HCT116 (cell line): ENCODE measurements around the gene TDRD3. TPM values are rescaled to one million over a fixed set of nuclear protein-coding genes. Genes with fewer than 3 reads are reported as not detected.

Source experiments
- ATAC-seq: fragments of 200-7000 bp; cut with Tn5 transposase; 2 replicates; pipeline ENCODE4 v1.9.1; 2020; ENCODE audit warnings: mild to moderate bottlenecking, moderate library complexity
- BruUV-seq: library from RNA; stranded (reverse); fragments of 400-500 nt; replicated peaks from 2 replicates; lab custom pipeline; 2021; lab: Mats Ljungman, UMichigan
- CTCF ChIA-PET: fragments of 300-600 bp; sonication (Branson Sonifier 250); formaldehyde crosslinking; loops from one replicate; lab custom pipeline; 2021; ENCODE audit warnings: antibody characterized with exemption; lab: Charles Lee
- POLR2A ChIA-PET: fragments of 300-600, 350-600 bp; sonication (Branson Sonifier 250); formaldehyde crosslinking; loops from one replicate; lab custom pipeline; 2021; ENCODE audit warnings: antibody characterized with exemption; lab: Charles Lee
- RAD21 ChIA-PET, 2 experiments: fragments of 300-600 bp; sonication (Branson Sonifier 250); formaldehyde crosslinking; loops; one replicate each; lab custom pipeline; 2023; ENCODE audit warnings: low total read pairs in 2 of 2; ENCODE audit not compliant: uncharacterized antibody in 2 of 2, unreplicated experiment in 2 of 2, low non-redundant PET in 1 of 2; lab: Charles Lee
- DNase-seq: peaks from one replicate; pipeline ENCODE4 v3.0.0-alpha.2; 2010; ENCODE audit warnings: low read depth, low spot score
- H2AFZ ChIP-seq: fragments of 200-600 bp; shearing (Covaris generic), sonication (generic); 2 replicates; pipeline ENCODE4 v1.6.1; 2017; ENCODE audit warnings: low read depth, mixed run types, mixed read lengths, antibody characterized with exemption, low read length; ENCODE audit not compliant: poor library complexity, severe bottlenecking
- H3K27ac ChIP-seq: 2 replicates; pipeline ENCODE4 v1.5.1; 2012; ENCODE audit warnings: low read depth, low read length
- H3K27me3 ChIP-seq: fragments of 200-600 bp; sonication (generic); 2 replicates; pipeline ENCODE4 v1.6.1; 2016; ENCODE audit warnings: mixed run types, low read length, mixed read lengths; ENCODE audit not compliant: insufficient read depth
- H3K36me3 ChIP-seq, 2 experiments: fragments of 200-500 bp in 1 of 2; fragments of 200-600 bp in 1 of 2; sonication (Bioruptor generic) in 1 of 2; sonication (generic) in 1 of 2; 2 replicates each; pipeline versions ENCODE4 v1.5.1 to v1.6.1; 2014 to 2016; ENCODE audit warnings: low read length in 2 of 2, inconsistent platforms in 1 of 2, mixed read lengths in 1 of 2, mixed run types in 1 of 2; ENCODE audit not compliant: insufficient read depth in 2 of 2, control insufficient read depth in 1 of 2
- H3K4me1 ChIP-seq, 2 experiments: fragments of 200-600 bp in 1 of 2; sonication (generic) in 1 of 2; 2 replicates each; pipeline versions ENCODE4 v1.5.1 to v1.6.1; 2012 to 2017; ENCODE audit warnings: low read length in 2 of 2, inconsistent platforms in 1 of 2, mild to moderate bottlenecking in 1 of 2, mixed read lengths in 1 of 2, mixed run types in 1 of 2, moderate library complexity in 1 of 2; ENCODE audit not compliant: insufficient read depth in 2 of 2, control insufficient read depth in 1 of 2
- H3K4me2 ChIP-seq: fragments of 200-600 bp; sonication (generic); 2 replicates; pipeline ENCODE4 v1.6.1; 2017; ENCODE audit warnings: mixed run types, low read length, mixed read lengths
- H3K4me3 ChIP-seq, 2 experiments: fragments of 200-600 bp in 1 of 2; sonication (generic) in 1 of 2; replicated peaks in 1 of 2; 2 replicates each; pipeline ENCODE4 v1.5.1; 2011 to 2016; ENCODE audit warnings: low read length in 2 of 2, control low read depth in 1 of 2, low read depth in 1 of 2, mild to moderate bottlenecking in 1 of 2, mixed read lengths in 1 of 2, mixed run types in 1 of 2
- H3K79me2 ChIP-seq: fragments of 200-600 bp; sonication (generic); 2 replicates; pipeline ENCODE4 v1.6.1; 2017; ENCODE audit warnings: mild to moderate bottlenecking, mixed run types, low read length, moderate library complexity, mixed read lengths; ENCODE audit not compliant: insufficient read depth
- H3K9ac ChIP-seq: fragments of 200-600 bp; sonication (generic); 2 replicates; pipeline ENCODE4 v1.6.1; 2016; ENCODE audit warnings: low read length, mixed read lengths
- H3K9me2 ChIP-seq: fragments of 200-600 bp; sonication (generic), shearing (Covaris generic); 2 replicates; pipeline ENCODE4 v1.6.1; 2017; ENCODE audit warnings: mixed run types, mild to moderate bottlenecking, moderate library complexity; ENCODE audit not compliant: insufficient read depth
- H3K9me3 ChIP-seq, 2 experiments: fragments of 200-500 bp in 1 of 2; fragments of 200-600 bp in 1 of 2; sonication (Bioruptor generic) in 1 of 2; sonication (generic) in 1 of 2; 2 replicates each; pipeline ENCODE4 v1.6.1; 2014 to 2017; ENCODE audit warnings: low read length in 2 of 2, mixed read lengths in 2 of 2, inconsistent platforms in 1 of 2, low read depth in 1 of 2, mild to moderate bottlenecking in 1 of 2, mixed run types in 1 of 2, moderate library complexity in 1 of 2; ENCODE audit not compliant: control insufficient read depth in 1 of 2, insufficient read depth in 1 of 2
- H4K20me1 ChIP-seq: fragments of 200-600 bp; sonication (generic), shearing (Covaris generic); 2 replicates; pipeline ENCODE4 v1.6.1; 2017; ENCODE audit warnings: mixed run types, mild to moderate bottlenecking, moderate library complexity; ENCODE audit not compliant: insufficient read depth
- ELF1 ChIP-seq: IDR thresholded peaks from 2 replicates; pipeline ENCODE4 v1.6.1; 2012; ENCODE audit warnings: low read depth, borderline replicate concordance
- EZH2phosphoT487 ChIP-seq: fragments of 200-600 bp; IDR thresholded peaks from 2 replicates; pipeline ENCODE4 v1.6.1; 2018; ENCODE audit warnings: antibody characterized with exemption, borderline replicate concordance
- FOSL1 ChIP-seq: IDR thresholded peaks from 2 replicates; pipeline ENCODE4 v1.6.1; 2012; ENCODE audit warnings: low read depth
- MAX ChIP-seq: IDR thresholded peaks from 2 replicates; pipeline ENCODE4 v1.6.1; 2012
- POLR2A ChIP-seq: IDR thresholded peaks from 2 replicates; pipeline ENCODE4 v1.7.0; 2011; ENCODE audit warnings: borderline replicate concordance; ENCODE audit not compliant: insufficient read depth, insufficient read length; ENCODE audit errors: extremely low read depth
- POLR2AphosphoS5 ChIP-seq: IDR thresholded peaks from 2 replicates; pipeline ENCODE4 v1.6.1; 2011; ENCODE audit warnings: mild to moderate bottlenecking, low read depth, low read length, moderate library complexity
- REST ChIP-seq: IDR thresholded peaks from 2 replicates; pipeline ENCODE4 v1.6.1; 2012; ENCODE audit warnings: low read depth
- SIN3A ChIP-seq: IDR thresholded peaks from 2 replicates; pipeline ENCODE4 v1.6.1; 2012; ENCODE audit warnings: low read depth
- SRF ChIP-seq: IDR thresholded peaks from 2 replicates; pipeline ENCODE4 v1.6.1; 2012; ENCODE audit warnings: low read depth
- TCF7L2 ChIP-seq: IDR thresholded peaks from 2 replicates; pipeline ENCODE4 v1.7.0; 2011; ENCODE audit warnings: borderline replicate concordance, inconsistent platforms; ENCODE audit not compliant: insufficient read depth, insufficient read length; ENCODE audit errors: extremely low read depth
- YY1 ChIP-seq: IDR thresholded peaks from 2 replicates; pipeline ENCODE4 v1.6.1; 2011; ENCODE audit warnings: low read length, low read depth, moderate library complexity, mild to moderate bottlenecking; ENCODE audit not compliant: insufficient replicate concordance; ENCODE audit errors: extremely low read depth
- ZBTB33 ChIP-seq: IDR thresholded peaks from 2 replicates; pipeline ENCODE4 v1.6.1; 2011; ENCODE audit warnings: mild to moderate bottlenecking, low read length, moderate library complexity; ENCODE audit not compliant: insufficient replicate concordance; ENCODE audit errors: extremely low read depth
- ZNF274 ChIP-seq: fragments of 200-500 bp; sonication (Bioruptor generic); IDR thresholded peaks from 2 replicates; pipeline ENCODE4 v1.6.1; 2014; ENCODE audit warnings: mild to moderate bottlenecking, low read depth, low read length, inconsistent platforms
- intact Hi-C: fragments of 100-400 bp; cut with micrococcal nuclease; formaldehyde crosslinking; loops from 2 replicates; pipeline ENCODE4 v1.10.0; 2022
- total RNA-seq: library from RNA; stranded (reverse); gene quantifications from one replicate; pipeline ENCODE4 v1.2.1, GENCODE V29; 2021; ENCODE audit not compliant: unreplicated experiment

The TDRD3 gene
- total RNA-seq, 1 experiment from 2014 or later, result 16.9 TPM

GRCh38 chr13:60355056-60355455, 42.0 kb upstream of the TDRD3 start:
- Histone ChIP-seq H4K20me1 (no peaks in the 10 kb centered on the region), H2AFZ (no peak overlapping the region), H3K27me3 (no peaks in the 10 kb centered on the region), H3K9ac (no peak overlapping the region), H3K4me1 (peaks cover 0 to 3% of the 10 kb centered on the region in 2 experiments; a peak in 1 of 4 replicates), H3K9me3 (no peaks in the 10 kb centered on the region), H3K36me3 (no peaks in the 10 kb centered on the region), H3K4me3 (no peak overlapping the region), H3K79me2 (no peaks in the 10 kb centered on the region), H3K4me2 (no peak overlapping the region), H3K27ac (no peak overlapping the region), H3K9me2 (no peaks in the 10 kb centered on the region)
- intact Hi-C loops, result no loop called here
- BruUV-seq, result no TSS peak
- CTCF ChIA-PET, result no interaction called here
- ATAC-seq (no peak), DNase-seq (no peak)
- RAD21 ChIA-PET, result no interaction called here
- POLR2A ChIA-PET, result no interaction called here
- no peak for TF ChIP-seq SIN3A
- TF ChIP-seq YY1, result no peak
- TF ChIP-seq REST, result no peak
- TF ChIP-seq TCF7L2, result no peak
- TF ChIP-seq POLR2AphosphoS5, result no peak
- TF ChIP-seq ELF1, result no peak
- TF ChIP-seq ZNF274, result no peak
- no peak for TF ChIP-seq SRF
- no peak for TF ChIP-seq EZH2phosphoT487
- no peak for TF ChIP-seq MAX
- no peak for TF ChIP-seq POLR2A
- TF ChIP-seq FOSL1, result no peak
- TF ChIP-seq ZBTB33, result no peak
